DOHH2 (cell line): ENCODE measurements around the gene RPAP3.

Experiments used
- H3F3A ChIP-seq: fragments of 200-600 bp; sonication (generic), shearing (Covaris generic); 2 replicates; pipeline ENCODE4 v1.6.0; 2016; ENCODE audit warnings: antibody characterized with exemption, mild to moderate bottlenecking; ENCODE audit not compliant: control insufficient read depth, insufficient read depth
- H3K27ac ChIP-seq: fragments of 200-600 bp; sonication (generic); 2 replicates; pipeline ENCODE4 v1.5.1; 2014; ENCODE audit warnings: low read depth, mild to moderate bottlenecking, low read length, moderate library complexity
- H3K27me3 ChIP-seq: fragments of 200-600 bp; sonication (generic); 2 replicates; pipeline ENCODE4 v1.6.1; 2014; ENCODE audit warnings: mild to moderate bottlenecking, low read length, mixed read lengths; ENCODE audit not compliant: control insufficient read depth
- H3K36me3 ChIP-seq: fragments of 200-600 bp; sonication (generic); 2 replicates; pipeline ENCODE4 v1.6.1; 2014; ENCODE audit warnings: mild to moderate bottlenecking, low read length, moderate library complexity, mixed read lengths; ENCODE audit not compliant: control insufficient read depth
- H3K4me1 ChIP-seq: fragments of 200-600 bp; sonication (generic); 2 replicates; pipeline ENCODE4 v1.6.1; 2014; ENCODE audit warnings: mild to moderate bottlenecking, low read length, mixed read lengths; ENCODE audit not compliant: control insufficient read depth
- H3K4me2 ChIP-seq: fragments of 200-600 bp; sonication (generic); 2 replicates; pipeline ENCODE4 v1.6.0; 2014; ENCODE audit warnings: mild to moderate bottlenecking, low read length, moderate library complexity
- H3K4me3 ChIP-seq: fragments of 200-600 bp; sonication (generic); 2 replicates; pipeline ENCODE4 v1.5.1; 2014; ENCODE audit warnings: mild to moderate bottlenecking, low read length, mixed read lengths
- H3K79me2 ChIP-seq: fragments of 200-600 bp; sonication (generic); 2 replicates; pipeline ENCODE4 v1.6.1; 2014; ENCODE audit warnings: mild to moderate bottlenecking, low read length, mixed read lengths; ENCODE audit not compliant: control insufficient read depth
- H3K9me2 ChIP-seq: fragments of 200-600 bp; sonication (generic); replicated peaks from 2 replicates; pipeline ENCODE4 v1.6.1; 2014; ENCODE audit warnings: mild to moderate bottlenecking, low read length, mixed read lengths; ENCODE audit not compliant: control insufficient read depth
- H3K9me3 ChIP-seq: fragments of 200-600 bp; sonication (generic); 2 replicates; pipeline ENCODE4 v1.6.1; 2014; ENCODE audit warnings: antibody characterized with exemption, low read length, mixed read lengths; ENCODE audit not compliant: control insufficient read depth, insufficient read depth
- H4K20me1 ChIP-seq: fragments of 200-600 bp; sonication (generic); 2 replicates; pipeline ENCODE4 v1.6.0; 2014; ENCODE audit warnings: low read depth, mild to moderate bottlenecking, antibody characterized with exemption, low read length, moderate library complexity; ENCODE audit not compliant: control insufficient read depth, insufficient read depth
- EZH2phosphoT487 ChIP-seq: fragments of 200-600 bp; sonication (generic); IDR thresholded peaks from 2 replicates; pipeline ENCODE4 v1.6.1; 2017; ENCODE audit warnings: borderline replicate concordance, mild to moderate bottlenecking, antibody characterized with exemption, low read length, moderate library complexity, mixed read lengths
- TF ChIP-seq, protein P1 (sequence below): fragments of 200-600 bp; sonication (generic); IDR thresholded peaks from one replicate; pipeline ENCODE4 v1.5.1; 2014; ENCODE audit warnings: antibody characterized with exemption, mild to moderate bottlenecking, low read depth, low read length; ENCODE audit not compliant: poor library complexity, severe bottlenecking

The RPAP3 gene

GRCh38 chr12:47753021-47754001 lies 47.5 kb upstream of the RPAP3 start:
- Histone ChIP-seq H3K36me3 (no peaks in the 10 kb centered on the region), H3K4me1 (peaks cover 24% of the 10 kb centered on the region), H3K4me3 (0 out of 2 replicates have a peak overlapping the region, but pooled peaks have one; percentile 18), H3K9me2 (no peaks in the 10 kb centered on the region), H3K4me2 (peak overlapping the region; percentile 44), H3K79me2 (no peaks in the 10 kb centered on the region), H3K9me3 (no peaks in the 10 kb centered on the region), H3K27me3 (peaks cover 19% of the 10 kb centered on the region), H3F3A (no peaks in the 10 kb centered on the region), H4K20me1 (no peaks in the 10 kb centered on the region), H3K27ac (no peak overlapping the region)
- TF ChIP-seq, protein P1, sequence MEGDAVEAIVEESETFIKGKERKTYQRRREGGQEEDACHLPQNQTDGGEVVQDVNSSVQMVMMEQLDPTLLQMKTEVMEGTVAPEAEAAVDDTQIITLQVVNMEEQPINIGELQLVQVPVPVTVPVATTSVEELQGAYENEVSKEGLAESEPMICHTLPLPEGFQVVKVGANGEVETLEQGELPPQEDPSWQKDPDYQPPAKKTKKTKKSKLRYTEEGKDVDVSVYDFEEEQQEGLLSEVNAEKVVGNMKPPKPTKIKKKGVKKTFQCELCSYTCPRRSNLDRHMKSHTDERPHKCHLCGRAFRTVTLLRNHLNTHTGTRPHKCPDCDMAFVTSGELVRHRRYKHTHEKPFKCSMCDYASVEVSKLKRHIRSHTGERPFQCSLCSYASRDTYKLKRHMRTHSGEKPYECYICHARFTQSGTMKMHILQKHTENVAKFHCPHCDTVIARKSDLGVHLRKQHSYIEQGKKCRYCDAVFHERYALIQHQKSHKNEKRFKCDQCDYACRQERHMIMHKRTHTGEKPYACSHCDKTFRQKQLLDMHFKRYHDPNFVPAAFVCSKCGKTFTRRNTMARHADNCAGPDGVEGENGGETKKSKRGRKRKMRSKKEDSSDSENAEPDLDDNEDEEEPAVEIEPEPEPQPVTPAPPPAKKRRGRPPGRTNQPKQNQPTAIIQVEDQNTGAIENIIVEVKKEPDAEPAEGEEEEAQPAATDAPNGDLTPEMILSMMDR = no peak
- TF ChIP-seq EZH2phosphoT487 = no peak

GRCh38 chr12:47752552-47752951 lies 46.7 kb upstream of the RPAP3 start:
- Histone ChIP-seq H3K27me3 (peaks cover 19% of the 10 kb centered on the region), H3F3A (no peaks in the 10 kb centered on the region), H3K79me2 (no peaks in the 10 kb centered on the region), H3K36me3 (no peaks in the 10 kb centered on the region), H3K9me3 (no peaks in the 10 kb centered on the region), H3K4me1 (peaks cover 19% of the 10 kb centered on the region), H4K20me1 (0 out of 2 replicates have a peak, but pooled peaks cover 3% of the 10 kb centered on the region), H3K4me3 (no peak overlapping the region), H3K4me2 (no peak overlapping the region), H3K27ac (no peak overlapping the region), H3K9me2 (no peaks in the 10 kb centered on the region)
- TF ChIP-seq, protein P1 = no peak
- no peak for TF ChIP-seq EZH2phosphoT487

GRCh38 chr12:47752121-47752520 lies 46.3 kb upstream of the RPAP3 start:
- H3K27ac ChIP-seq = no peak overlapping the region

More at GRCh38 chr12:47752121-47752520, 46.3 kb upstream of the RPAP3 start:
- Histone ChIP-seq H3K4me3 (no peak overlapping the region), H3F3A (no peaks in the 10 kb centered on the region), H3K4me1 (peaks cover 19% of the 10 kb centered on the region), H4K20me1 (0 out of 2 replicates have a peak, but pooled peaks cover 5% of the 10 kb centered on the region), H3K9me3 (no peaks in the 10 kb centered on the region), H3K36me3 (no peaks in the 10 kb centered on the region), H3K27me3 (peaks cover 18% of the 10 kb centered on the region), H3K9me2 (no peaks in the 10 kb centered on the region), H3K4me2 (no peak overlapping the region), H3K79me2 (no peaks in the 10 kb centered on the region)
- TF ChIP-seq, protein P1 = no peak
- no peak for TF ChIP-seq EZH2phosphoT487
